ENCODE results near the gene FKRP. TPM values are rescaled to one million over a fixed set of nuclear protein-coding genes. Genes with fewer than 3 reads are reported as not detected.
"Not testable (repeated sequence)": the region's sequence is repeated elsewhere in the genome, so short reads cannot be mapped to it uniquely, and the experiment has no call there.

The FKRP gene
- total RNA-seq = 6.6 TPM

GRCh38 chr19:46745521-46746280, at the start of gene FKRP:
Gene FKRP, plus strand, starts transcription at chr19:46746057. Its CDS starts 9,394 bp downstream, at chr19:46755451.
- ATAC-seq (peak; percentile 55), DNase-seq (ENCODE audit: low spot score) (peak; percentile 60)

- no peak for DNase-seq (ENCODE audit: low spot score)
- no peak for ATAC-seq
Observed at GRCh38 chr19:46696866-46697203, 49.0 kb upstream of the FKRP start.

GRCh38 chr19:46697204-46697960, 48.5 kb upstream of the FKRP start:
- ATAC-seq = peak; percentile 76
- peak; percentile 61 for DNase-seq (ENCODE audit: low spot score)

DNA sequence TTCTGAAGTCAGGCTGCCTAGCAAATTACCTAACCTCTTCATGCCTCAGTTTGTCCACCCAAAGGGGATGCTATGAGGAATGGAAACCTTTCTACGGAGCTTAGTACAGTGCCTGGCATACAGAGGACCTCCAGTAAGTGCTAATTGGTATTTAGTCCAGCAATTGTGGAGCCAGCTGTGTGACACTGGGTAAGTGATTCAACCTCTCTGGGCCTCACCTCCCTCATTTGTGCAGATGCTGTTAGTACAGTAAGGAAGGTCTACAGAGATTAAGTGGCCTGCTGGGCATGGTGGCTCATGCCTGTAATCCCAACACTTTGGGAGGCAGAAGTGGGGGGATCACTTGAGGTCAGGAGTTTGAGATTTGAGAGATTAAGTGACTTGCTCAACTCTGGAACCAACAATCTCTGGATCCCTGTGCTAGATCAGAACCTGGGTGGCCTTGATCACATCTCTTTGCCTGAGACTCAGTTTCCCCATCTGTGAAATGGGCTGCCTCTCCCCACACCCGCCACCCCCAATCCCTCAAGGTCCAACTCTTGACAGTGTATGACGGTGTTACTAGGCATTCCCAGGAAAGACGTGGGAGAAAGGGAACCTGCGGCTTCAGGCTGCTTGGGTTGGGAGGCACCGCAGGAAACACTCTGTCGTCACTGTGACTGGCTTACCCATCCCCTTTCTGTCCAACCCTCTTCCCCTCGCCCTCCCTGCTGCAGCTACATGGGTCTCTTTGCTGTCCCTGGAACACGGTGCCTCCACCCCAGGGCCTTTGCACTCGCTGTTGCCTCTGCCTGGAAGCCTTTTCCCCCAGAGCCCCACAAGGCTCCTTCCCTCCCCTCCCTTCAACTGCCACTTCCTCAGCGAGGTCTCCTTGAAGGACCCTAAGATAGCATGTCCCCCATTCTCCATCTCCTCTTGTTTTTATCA, 47.2 kb upstream of the FKRP start:
- DNase-seq (ENCODE audit: low spot score) (no peak), ATAC-seq (no peak)

DNA sequence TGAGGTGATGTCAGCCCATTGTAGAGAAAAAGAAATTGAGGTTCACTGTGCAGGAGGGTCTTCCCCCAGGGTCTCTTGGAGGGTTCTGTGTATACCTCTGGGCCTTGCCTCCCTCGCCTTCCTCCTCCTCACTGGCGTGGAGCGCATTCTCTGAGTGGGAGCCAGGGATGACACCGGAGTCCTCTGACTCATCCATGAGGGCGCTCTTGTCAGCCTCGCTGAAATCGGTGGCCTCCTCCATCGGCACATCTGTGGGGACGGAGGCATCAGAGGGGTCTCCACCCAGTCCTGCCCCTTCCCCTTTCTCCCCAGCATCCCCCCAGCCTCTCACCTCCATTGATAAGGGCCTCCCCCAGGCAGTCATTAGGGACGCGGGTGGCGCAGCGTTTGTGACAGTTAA, 45.2 kb upstream of the FKRP start:
- no peak for DNase-seq (ENCODE audit: low spot score)
- no peak for ATAC-seq

GRCh38 chr19:46704379-46705076, 41.3 kb upstream of the FKRP start:
- DNase-seq (ENCODE audit: low spot score) = peak; percentile 69
- peak; percentile 91 for ATAC-seq

- DNase-seq (ENCODE audit: low spot score) = no peak
- ATAC-seq = no peak
Observed at GRCh38 chr19:46710687-46711086, 35.2 kb upstream of the FKRP start.

GRCh38 chr19:46712768-46713338, 33.0 kb upstream of the FKRP start:
- not testable (repeated sequence) for ATAC-seq; DNase-seq (ENCODE audit: low spot score)

DNA sequence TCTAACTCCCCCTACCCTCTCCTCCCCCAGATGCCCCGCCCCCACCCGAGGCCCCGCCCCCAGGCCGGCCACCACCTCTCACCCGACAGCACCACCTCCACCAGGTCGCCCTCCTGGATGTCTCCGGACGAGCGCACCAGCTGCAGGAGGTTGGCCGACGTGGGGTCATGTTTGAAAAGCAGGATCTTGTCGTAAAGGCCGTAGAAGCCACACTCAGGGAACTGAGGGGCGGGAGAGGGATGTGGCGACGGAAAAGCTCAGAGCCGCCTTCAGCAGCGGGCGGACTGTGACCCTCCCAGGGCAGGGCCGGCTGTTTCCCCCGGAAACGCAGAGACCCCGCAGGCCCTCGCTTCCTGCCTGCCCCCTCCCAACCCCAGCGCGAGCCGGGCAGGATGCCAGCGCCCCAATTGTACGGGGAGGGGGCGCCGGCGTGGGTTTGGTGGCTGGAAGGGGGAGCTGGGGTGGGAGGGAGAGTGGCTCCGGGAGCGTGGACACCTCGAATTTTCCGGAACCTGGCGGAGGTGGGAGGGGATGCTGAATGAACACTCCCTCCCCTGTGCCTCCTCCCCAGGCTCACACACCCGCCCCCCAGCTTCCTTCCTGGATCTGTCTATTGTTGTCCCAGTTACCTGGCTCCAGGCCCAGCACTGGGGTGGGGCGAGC, 31.9 kb upstream of the FKRP start:
- ATAC-seq (peak; percentile 75), DNase-seq (ENCODE audit: low spot score) (peak; percentile 90)

DNA sequence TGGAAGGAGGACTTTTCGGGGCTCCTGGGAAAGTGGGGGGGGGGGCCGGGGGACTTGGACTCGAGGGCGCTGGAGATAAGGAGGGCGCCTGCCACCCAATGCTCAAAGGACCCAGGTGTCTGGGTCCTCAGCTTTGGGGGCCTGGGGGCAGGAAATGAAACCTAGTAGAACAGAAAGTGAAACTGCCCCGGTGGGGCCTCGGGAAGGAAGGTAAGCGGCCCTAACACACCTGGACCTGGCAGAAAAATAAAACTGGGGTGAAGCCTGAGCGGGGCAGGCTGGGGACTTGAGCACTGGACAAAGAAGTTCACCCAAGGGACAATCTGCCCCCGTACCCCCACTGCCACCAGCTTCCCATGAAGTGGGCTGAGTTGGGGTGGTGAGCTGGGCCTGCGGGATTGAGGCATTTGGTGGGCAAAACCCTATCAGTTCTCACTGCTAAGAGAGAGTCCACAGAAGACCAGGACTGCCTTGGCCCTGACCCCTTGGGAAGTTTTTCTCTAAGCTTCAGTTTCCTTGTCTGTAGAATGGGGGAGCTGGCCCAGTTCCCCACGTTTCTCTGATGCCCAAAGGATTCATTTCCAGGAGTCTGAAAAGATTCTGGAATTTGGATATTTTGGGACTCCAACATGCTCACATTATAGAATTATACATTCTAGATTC, 31.3 kb upstream of the FKRP start:
- peak; percentile 55 for ATAC-seq
- DNase-seq (ENCODE audit: low spot score) = peak; percentile 51

- ATAC-seq (no peak), DNase-seq (ENCODE audit: low spot score) (peak; percentile 51)
Observed at GRCh38 chr19:46715620-46715974, 30.3 kb upstream of the FKRP start.

- ATAC-seq = no peak
- DNase-seq (ENCODE audit: low spot score) = peak; percentile 53
Observed at GRCh38 chr19:46715975-46716671, 29.7 kb upstream of the FKRP start.

GRCh38 chr19:46716672-46717033, 29.2 kb upstream of the FKRP start:
- DNase-seq (ENCODE audit: low spot score) (no peak), ATAC-seq (no peak)

DNA sequence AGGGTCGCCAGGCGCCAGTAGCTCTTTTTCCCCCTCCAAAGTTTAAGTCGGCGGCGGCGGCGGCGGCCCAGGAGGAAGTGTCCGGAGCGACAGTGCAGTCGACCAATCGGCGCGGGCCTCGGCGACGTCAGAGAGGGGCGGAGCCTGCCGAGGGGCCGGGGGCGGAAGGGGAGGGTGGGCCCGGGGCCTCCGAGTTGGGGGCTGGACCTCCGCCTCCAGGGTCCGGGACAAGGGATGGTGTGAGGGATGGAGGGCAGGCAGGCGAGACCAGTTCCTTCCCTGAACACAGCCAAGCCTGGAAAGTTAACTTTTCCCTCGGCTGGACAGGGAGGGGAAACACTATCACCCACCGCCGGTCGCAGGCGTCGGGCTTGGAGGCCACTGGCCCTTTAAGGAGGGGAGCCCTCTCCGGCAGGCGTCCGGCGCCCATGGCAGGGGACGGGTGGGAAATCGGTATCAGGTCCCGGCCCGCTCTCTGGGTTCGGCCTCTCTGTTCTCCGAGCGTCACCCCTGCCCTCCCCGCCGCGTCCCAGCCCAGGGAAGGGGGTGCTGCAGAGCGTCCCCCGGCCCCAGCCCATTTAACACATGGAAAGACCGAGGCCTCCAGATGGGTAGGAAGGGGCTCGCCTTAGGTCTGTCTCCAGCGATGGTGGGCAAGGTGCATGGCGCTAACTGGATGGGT, 28.7 kb upstream of the FKRP start, which contains the start of gene PRKD2:
PRKD2 (minus strand) TSS at position 81 of the 682 bp plus-strand sequence. CDS start 744 bp downstream, outside the sequence.
- ATAC-seq (peak; percentile 80), DNase-seq (ENCODE audit: low spot score) (peak; percentile 92)

DNA sequence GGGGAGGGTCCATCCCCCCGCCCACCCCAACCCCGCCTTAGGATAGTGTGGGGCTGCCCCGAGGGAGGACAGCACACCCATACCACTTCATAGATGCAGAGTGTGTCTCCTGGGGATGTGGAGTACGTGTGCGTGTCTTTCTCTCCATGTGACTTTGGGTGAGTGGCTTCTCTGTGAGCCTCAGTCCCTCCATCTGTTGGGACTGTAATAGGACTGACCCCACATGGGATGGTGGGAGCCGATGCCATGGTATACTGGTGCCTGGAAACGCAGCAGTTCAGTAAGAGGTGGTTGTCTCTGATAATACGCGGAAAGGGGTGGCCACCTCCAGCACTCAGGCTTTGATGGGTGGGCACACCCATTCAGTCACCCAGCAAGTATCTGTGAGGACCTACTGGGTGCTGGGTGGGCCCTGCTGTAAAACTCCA, 28.1 kb upstream of the FKRP start:
- DNase-seq (ENCODE audit: low spot score) = no peak

DNA sequence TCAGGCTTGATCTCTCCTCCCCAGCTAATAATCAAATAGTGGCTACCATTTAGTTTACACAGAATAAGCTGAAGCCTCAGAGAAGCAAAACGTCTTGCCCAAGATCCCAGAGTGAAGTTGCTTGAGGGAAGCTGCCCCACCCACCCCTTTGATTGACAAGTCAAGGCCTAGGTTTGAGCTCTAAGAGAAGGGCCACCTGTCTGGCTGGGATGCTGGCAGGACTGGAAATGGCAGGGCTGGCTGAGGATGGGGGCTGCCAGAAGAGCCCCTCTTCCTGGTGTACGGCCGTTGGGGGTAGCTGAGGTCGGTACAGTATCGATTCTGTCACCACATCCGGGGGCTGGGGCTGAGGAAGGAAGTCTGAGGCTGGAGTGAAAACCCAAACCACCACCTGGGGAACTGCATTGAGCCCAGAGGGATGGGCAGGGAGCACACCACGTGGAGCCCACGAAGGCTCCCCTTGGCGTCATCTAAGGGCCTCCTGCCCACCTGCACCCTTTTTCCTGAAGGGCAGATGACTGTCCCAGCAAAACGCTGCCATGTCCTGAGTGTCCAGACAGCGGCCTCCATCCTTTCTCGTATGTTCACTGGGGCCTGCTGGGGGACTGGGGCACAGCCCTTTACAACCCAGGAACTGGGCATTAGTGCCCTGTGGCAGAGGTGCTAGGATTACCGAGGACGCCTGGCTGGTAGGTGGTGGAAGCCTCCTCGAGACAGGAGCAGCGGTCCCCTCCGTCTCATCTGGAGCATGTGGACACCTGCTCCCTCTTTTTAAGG, 27.5 kb upstream of the FKRP start:
- ATAC-seq = no peak
- peak; percentile 46 for DNase-seq (ENCODE audit: low spot score)

More for the DNA sequence above, 28.1 kb upstream of the FKRP start:
- no peak for ATAC-seq
